NCI-H748 (cell line): ENCODE measurements around the gene TMTC2.

ENCODE experiments used
- DNase-seq: peaks from one replicate; lab custom pipeline; 2025; ENCODE audit not compliant: unreplicated experiment; lab: John Stamatoyannopoulos, UW

Gene TMTC2

GRCh38 chr12:83179999-83180398 lies 493.3 kb downstream of the TMTC2 start:
- no peak for DNase-seq

DNA sequence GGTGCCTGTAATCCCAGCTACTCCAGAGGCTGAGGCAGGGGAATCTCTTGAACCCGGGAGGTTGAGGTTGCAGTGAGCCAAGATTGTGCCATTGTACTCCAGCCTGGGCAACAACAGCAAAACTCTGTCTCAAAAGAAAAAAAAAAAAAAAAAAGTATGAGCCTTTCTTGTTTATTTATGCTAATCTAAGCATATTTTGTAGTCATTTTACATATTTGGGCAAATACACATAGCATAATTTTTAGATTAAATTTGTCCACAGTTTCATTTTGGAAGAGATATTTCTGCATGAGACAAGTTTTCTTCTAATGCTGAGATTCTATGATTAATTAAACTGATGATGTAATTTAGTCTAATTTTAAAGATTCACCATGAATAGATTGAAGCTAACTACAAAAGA lies 494.4 kb downstream of the TMTC2 start:
- DNase-seq = no peak

DNA sequence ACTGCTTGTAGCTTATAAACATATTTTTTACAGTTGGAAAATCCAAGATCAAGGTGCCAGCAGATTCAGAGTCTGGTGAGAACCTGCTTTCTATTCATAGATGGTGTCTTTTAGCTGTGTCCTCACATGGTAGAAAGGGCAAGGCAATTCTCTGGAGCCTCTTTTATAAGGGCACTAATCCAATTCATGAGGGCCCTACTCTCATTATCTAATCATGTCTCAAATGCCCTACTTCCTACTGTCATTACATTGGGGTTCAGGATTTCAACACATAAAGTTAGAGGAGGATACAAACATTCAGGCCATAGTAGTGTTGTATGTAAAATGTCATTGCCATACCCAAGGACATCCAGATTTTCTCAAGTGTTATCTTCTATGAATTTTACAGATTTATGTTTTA lies 496.4 kb downstream of the TMTC2 start:
- DNase-seq = no peak
